ENCODE results near the gene CFAP74.

CFAP74 gene

DNA sequence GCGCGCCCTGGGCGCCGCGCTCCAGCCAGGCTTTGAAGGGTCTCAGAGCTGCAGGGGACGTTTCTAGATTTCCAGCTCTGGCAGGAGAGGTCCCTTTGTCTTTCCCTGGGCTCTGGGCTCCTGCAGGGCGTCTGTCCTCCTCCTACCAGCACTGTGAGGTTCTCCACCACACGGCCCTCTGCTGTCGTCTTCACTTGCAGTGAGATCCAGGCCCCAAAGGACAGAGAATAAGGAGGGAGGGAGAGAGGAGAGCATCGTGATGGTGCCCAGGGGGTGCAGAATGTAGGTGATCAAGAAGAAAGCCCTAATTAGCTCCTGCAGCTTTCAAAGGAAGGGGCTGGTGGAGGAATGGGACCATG lies 108.5 kb downstream of the CFAP74 start:
- Histone ChIP-seq H3K4me3 (ENCODE audit: low read length) (no peak overlapping the region), H3K9ac (ENCODE audit: low read length) (no peak overlapping the region), H3K36me3 (ENCODE audit: control insufficient read depth, low read depth, low read length) (no peaks in the 10 kb centered on the region), H3K4me1 (ENCODE audit: control insufficient read depth, low read depth, low read length) (peaks cover 9% of the 10 kb centered on the region), H3K27ac (ENCODE audit: low read length) (no peak overlapping the region), H3K9me3 (ENCODE audit: control insufficient read depth, low read depth, low read length) (no peaks in the 10 kb centered on the region), H3K27me3 (ENCODE audit: control insufficient read depth, insufficient read depth, low read length) (no peaks in the 10 kb centered on the region)

DNA sequence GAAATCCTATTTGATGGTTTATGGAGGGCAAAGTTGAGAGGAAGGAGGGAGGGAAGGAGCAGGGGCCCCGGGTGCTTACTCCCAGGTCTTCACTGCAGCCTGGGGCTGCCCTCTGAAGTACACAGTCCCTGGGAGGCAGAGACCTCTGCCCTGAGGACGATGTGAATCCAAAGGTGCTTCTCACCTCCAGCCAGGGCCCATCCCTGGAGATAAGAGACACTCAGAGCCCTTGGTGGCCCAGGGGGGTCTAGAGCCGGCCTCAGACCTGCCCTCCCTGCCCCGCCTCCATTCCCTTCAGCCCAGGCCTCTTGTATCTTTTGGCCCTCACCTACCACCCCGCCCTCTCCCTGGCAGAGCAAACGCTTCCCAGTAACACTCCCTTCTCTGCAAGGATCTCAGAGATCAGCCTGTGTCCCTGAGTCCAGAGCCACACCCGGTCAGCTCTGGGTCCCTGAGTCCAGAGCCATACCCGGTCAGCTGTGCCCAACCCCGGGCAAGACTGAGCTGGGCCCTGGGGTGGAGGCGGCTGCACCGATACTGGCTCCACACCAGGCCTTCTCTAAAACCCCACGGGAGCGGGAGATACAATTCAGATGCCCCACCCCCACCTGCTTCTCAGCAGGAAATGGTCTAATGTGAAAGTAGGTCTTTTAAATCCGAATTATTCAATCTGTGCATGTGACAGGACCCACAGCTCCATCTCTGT lies 109.1 kb downstream of the CFAP74 start:
- Histone ChIP-seq H3K27ac (ENCODE audit: low read length) (no peak overlapping the region), H3K27me3 (ENCODE audit: control insufficient read depth, insufficient read depth, low read length) (no peaks in the 10 kb centered on the region), H3K4me3 (ENCODE audit: low read length) (no peak overlapping the region), H3K4me1 (ENCODE audit: control insufficient read depth, low read depth, low read length) (peaks cover 9% of the 10 kb centered on the region), H3K9ac (ENCODE audit: low read length) (no peak overlapping the region), H3K36me3 (ENCODE audit: control insufficient read depth, low read depth, low read length) (no peaks in the 10 kb centered on the region), H3K9me3 (ENCODE audit: control insufficient read depth, low read depth, low read length) (no peaks in the 10 kb centered on the region)

GRCh38 chr1:1893997-1894353 lies 109.6 kb downstream of the CFAP74 start:
- Histone ChIP-seq H3K4me1 (ENCODE audit: control insufficient read depth, low read depth, low read length) (peaks cover 13% of the 10 kb centered on the region), H3K27ac (ENCODE audit: low read length) (no peak overlapping the region), H3K9me3 (ENCODE audit: control insufficient read depth, low read depth, low read length) (no peaks in the 10 kb centered on the region), H3K4me3 (ENCODE audit: low read length) (no peak overlapping the region), H3K9ac (ENCODE audit: low read length) (no peak overlapping the region), H3K36me3 (ENCODE audit: control insufficient read depth, low read depth, low read length) (no peaks in the 10 kb centered on the region), H3K27me3 (ENCODE audit: control insufficient read depth, insufficient read depth, low read length) (no peaks in the 10 kb centered on the region)

DNA sequence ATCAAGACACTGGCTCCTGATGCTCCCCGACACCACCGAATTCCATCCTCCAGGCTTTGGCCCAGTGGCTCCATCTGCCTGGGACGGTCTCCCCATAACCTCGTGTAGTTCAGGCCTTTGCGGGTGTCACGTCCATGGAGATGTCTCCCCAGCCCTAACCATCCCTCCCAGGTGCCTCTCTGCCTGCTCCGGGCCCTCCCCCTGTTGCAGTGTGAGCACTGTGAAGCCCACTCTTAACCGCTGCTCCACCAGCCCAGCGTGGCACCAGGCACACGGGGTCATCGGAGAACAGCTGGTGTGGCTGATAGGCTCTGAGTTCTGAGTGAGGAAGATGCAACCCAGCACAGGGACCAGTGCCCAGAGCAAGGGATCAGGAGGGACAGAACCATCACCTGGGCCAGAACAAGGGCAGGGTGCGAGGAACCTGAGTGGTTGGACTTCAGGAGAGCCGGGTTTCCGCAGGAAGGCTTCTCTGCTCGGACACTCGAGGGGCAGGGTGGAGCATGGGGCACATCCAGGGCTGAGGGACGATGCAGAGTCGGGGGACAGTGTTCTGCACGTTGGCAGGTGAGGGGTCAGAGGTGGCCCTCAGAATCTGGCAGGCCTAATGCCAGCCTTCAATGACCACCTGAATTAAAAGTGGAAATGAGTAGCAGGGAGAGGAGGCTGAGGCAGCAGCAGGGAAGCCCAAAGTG lies 110.1 kb downstream of the CFAP74 start:
- H3K9me3 ChIP-seq (ENCODE audit: control insufficient read depth, low read depth, low read length), result no peaks in the 10 kb centered on the region
- H3K4me1 ChIP-seq (ENCODE audit: control insufficient read depth, low read depth, low read length), result peaks cover 18% of the 10 kb centered on the region
- no peak overlapping the region for H3K9ac ChIP-seq (ENCODE audit: low read length)
- no peak overlapping the region for H3K4me3 ChIP-seq (ENCODE audit: low read length)
- no peaks in the 10 kb centered on the region for H3K27me3 ChIP-seq (ENCODE audit: control insufficient read depth, insufficient read depth, low read length)
- no peaks in the 10 kb centered on the region for H3K36me3 ChIP-seq (ENCODE audit: control insufficient read depth, low read depth, low read length)
- H3K27ac ChIP-seq (ENCODE audit: low read length), result no peak overlapping the region

DNA sequence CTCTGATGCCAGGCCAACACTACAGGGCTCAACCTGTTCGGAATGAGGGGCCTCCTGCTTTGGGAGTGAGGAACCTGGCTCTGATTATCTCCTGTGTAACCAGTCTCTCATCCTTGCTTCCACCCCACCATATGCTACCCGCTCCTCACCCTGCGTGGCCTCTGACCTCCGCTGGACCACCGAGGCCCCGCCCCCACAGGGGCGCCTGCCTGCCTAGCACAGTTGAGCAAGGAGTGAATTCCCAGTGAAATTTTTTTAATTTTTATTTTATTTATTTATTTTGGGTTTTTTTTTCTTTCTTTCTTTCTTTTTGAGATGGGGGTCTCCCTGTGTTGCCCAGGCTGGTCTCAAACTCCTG lies 110.8 kb downstream of the CFAP74 start:
- no peaks in the 10 kb centered on the region for H3K9me3 ChIP-seq (ENCODE audit: control insufficient read depth, low read depth, low read length)
- no peak overlapping the region for H3K4me3 ChIP-seq (ENCODE audit: low read length)
- no peaks in the 10 kb centered on the region for H3K36me3 ChIP-seq (ENCODE audit: control insufficient read depth, low read depth, low read length)
- no peaks in the 10 kb centered on the region for H3K27me3 ChIP-seq (ENCODE audit: control insufficient read depth, insufficient read depth, low read length)
- H3K9ac ChIP-seq (ENCODE audit: low read length), result no peak overlapping the region
- H3K4me1 ChIP-seq (ENCODE audit: control insufficient read depth, low read depth, low read length), result peaks cover 18% of the 10 kb centered on the region
- H3K27ac ChIP-seq (ENCODE audit: low read length), result no peak overlapping the region

DNA sequence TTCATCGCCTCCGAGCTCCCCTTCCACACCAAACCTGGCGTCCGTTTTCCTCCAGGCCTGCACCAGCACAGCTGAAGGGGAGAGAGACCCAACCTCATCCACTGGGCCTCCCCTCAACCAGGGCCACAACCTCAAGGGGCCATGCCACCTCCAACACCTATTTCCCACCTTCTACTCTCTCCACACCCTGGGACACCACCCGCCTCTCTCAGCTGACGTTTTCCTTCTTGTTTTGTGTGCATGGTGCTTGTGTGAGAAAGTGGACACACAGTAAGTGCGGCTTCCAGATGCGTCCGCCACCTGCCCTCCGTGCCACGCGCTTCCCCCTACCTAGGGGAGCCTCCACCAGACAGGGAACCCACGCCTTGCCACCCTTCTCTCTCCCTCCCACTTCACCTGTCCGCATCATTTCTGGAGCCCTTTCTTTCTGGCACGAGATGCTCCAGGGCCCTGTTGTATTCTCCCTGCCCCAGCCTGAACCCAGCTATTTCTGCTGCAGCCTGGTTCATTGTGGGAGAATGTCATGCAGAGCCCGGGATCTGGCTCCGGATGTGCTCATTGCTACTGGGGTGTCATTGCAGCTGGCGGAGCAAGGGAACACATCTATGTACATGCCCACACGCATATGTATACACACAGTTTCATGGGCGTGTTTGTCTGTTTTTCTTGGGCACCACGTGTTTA lies 111.4 kb downstream of the CFAP74 start:
- Histone ChIP-seq H3K36me3 (ENCODE audit: control insufficient read depth, low read depth, low read length) (no peaks in the 10 kb centered on the region), H3K4me3 (ENCODE audit: low read length) (peak overlapping the region; percentile 51), H3K27me3 (ENCODE audit: control insufficient read depth, insufficient read depth, low read length) (no peaks in the 10 kb centered on the region), H3K4me1 (ENCODE audit: control insufficient read depth, low read depth, low read length) (peaks cover 18% of the 10 kb centered on the region), H3K27ac (ENCODE audit: low read length) (no peak overlapping the region), H3K9me3 (ENCODE audit: control insufficient read depth, low read depth, low read length) (no peaks in the 10 kb centered on the region), H3K9ac (ENCODE audit: low read length) (no peak overlapping the region)

GRCh38 chr1:1891349-1892078 lies 112.1 kb downstream of the CFAP74 start:
- Histone ChIP-seq H3K9ac (ENCODE audit: low read length) (no peak overlapping the region), H3K4me1 (ENCODE audit: control insufficient read depth, low read depth, low read length) (peaks cover 18% of the 10 kb centered on the region), H3K27ac (ENCODE audit: low read length) (no peak overlapping the region), H3K9me3 (ENCODE audit: control insufficient read depth, low read depth, low read length) (no peaks in the 10 kb centered on the region), H3K4me3 (ENCODE audit: low read length) (peak overlapping the region; percentile 51), H3K27me3 (ENCODE audit: control insufficient read depth, insufficient read depth, low read length) (no peaks in the 10 kb centered on the region), H3K36me3 (ENCODE audit: control insufficient read depth, low read depth, low read length) (no peaks in the 10 kb centered on the region)

DNA sequence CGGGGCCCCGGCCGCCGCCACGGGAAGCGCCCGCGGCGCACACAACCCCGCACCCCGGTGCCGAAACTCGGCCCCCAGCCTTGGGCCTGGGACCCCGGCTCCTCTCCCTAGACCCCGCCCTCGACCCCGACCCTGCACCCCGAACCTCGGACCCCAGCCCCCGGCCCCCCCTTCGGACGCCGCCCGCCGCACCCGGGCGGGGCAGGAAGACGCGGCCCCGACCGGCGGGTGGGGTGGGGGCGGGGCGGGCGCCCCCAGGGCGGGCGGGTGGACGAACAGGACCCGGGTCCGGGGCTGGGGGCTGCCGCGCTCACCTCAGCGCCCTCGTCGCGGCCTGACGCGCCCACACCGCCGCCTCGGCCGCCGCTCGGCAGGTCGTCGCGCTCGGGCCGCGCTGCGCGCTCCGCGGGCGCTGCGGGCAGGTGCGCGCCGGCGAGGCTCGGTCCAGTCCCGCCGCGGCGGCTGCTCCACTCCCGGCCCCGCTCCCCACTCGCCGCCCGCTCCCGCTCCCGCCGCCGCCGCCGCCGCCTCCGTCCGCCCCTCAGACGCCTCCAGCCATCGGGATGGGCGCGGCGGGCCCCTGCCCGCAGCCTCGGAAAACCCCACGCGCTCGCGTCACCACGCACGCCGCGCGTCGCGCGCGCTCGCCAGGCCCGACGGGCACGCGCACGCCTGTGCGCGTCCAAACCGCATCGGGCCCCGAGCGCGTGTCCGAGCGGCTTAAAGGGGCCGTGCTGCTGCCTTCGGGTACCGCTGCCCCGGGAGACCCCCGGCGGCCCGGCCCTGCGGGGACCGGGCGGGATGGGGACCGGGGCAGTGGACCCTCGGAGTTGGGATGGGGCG lies 112.9 kb downstream of the CFAP74 start, which contains the start of gene GNB1:
Gene GNB1, minus strand, starts transcription at position 582 of the 843 bp plus-strand sequence. CDS start 65,634 bp downstream, outside the sequence.
- Histone ChIP-seq H3K27me3 (ENCODE audit: control insufficient read depth, insufficient read depth, low read length) (no peaks in the 10 kb centered on the region), H3K4me1 (ENCODE audit: control insufficient read depth, low read depth, low read length) (peaks cover 18% of the 10 kb centered on the region), H3K27ac (ENCODE audit: low read length) (peak within 1 kb of the TSS; percentile 78), H3K36me3 (ENCODE audit: control insufficient read depth, low read depth, low read length) (no peaks in the 10 kb centered on the region), H3K4me3 (ENCODE audit: low read length) (peak within 1 kb of the TSS; percentile 95), H3K9ac (ENCODE audit: low read length) (peak within 1 kb of the TSS; percentile 95), H3K9me3 (ENCODE audit: control insufficient read depth, low read depth, low read length) (no peaks in the 10 kb centered on the region)

DNA sequence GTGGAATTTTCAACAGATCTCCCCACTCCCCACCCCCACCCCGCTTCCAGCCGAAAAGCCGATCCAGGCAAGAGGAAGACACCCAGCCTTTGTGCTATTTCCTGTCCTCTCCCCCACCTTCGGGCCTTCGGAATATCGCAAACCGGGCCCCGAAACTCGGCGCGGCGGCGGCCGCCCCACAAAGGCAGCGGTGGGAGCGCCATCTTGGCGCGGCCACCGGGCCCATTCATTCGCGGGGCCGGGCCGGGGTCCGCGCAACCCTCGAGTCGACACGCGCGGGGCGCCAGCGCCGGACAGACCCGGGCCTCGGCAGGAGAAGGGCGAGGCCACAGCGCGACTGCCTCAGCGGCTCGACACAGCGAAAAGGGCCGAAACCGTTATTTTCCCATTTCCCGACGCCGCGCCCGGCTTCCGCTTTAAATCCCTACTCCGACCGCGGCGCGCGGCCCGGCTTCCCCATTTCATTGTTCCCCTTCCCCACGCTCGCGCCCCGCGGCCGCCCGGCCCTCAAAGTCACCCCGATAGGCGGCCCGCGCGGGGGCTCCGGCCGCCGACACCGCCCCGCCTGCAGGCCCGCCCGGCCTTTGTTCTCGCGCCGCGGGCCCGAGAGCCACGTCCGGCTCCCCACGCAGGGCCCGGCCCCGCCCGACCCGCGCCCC lies 113.6 kb downstream of the CFAP74 start:
- no peaks in the 10 kb centered on the region for H3K36me3 ChIP-seq (ENCODE audit: control insufficient read depth, low read depth, low read length)
- peaks cover 14% of the 10 kb centered on the region for H3K4me1 ChIP-seq (ENCODE audit: control insufficient read depth, low read depth, low read length)
- peak overlapping the region; percentile 95 for H3K4me3 ChIP-seq (ENCODE audit: low read length)

GRCh38 chr1:1889090-1889750 lies 114.4 kb downstream of the CFAP74 start:
- peaks cover 9% of the 10 kb centered on the region for H3K4me1 ChIP-seq (ENCODE audit: control insufficient read depth, low read depth, low read length)
- H3K36me3 ChIP-seq (ENCODE audit: control insufficient read depth, low read depth, low read length), result no peaks in the 10 kb centered on the region
- H3K27ac ChIP-seq (ENCODE audit: low read length), result peak overlapping the region; percentile 78
- no peaks in the 10 kb centered on the region for H3K27me3 ChIP-seq (ENCODE audit: control insufficient read depth, insufficient read depth, low read length)
- H3K9me3 ChIP-seq (ENCODE audit: control insufficient read depth, low read depth, low read length), result no peaks in the 10 kb centered on the region
- H3K4me3 ChIP-seq (ENCODE audit: low read length), result peak overlapping the region; percentile 95
- H3K9ac ChIP-seq (ENCODE audit: low read length), result peak overlapping the region; percentile 95

More for the DNA sequence above, 113.6 kb downstream of the CFAP74 start:
- Histone ChIP-seq H3K27ac (ENCODE audit: low read length) (peak overlapping the region; percentile 78), H3K9ac (ENCODE audit: low read length) (peak overlapping the region; percentile 95), H3K27me3 (ENCODE audit: control insufficient read depth, insufficient read depth, low read length) (no peaks in the 10 kb centered on the region), H3K9me3 (ENCODE audit: control insufficient read depth, low read depth, low read length) (no peaks in the 10 kb centered on the region)
